GM12878 (cell line): ENCODE measurements around the gene DSTN. TPM values are rescaled to one million over a fixed set of nuclear protein-coding genes. Genes with fewer than 3 reads are reported as not detected.

ENCODE experiments used
- ATAC-seq: fragments of 200-7000 bp; cut with Tn5 transposase; 3 replicates; pipeline ENCODE4 v1.9.1; 2020; ENCODE audit warnings: mild to moderate bottlenecking, moderate library complexity
- BruUV-seq: library from RNA; stranded (reverse); fragments of 400-500 nt; replicated peaks from 2 replicates; lab custom pipeline; 2021; lab: Mats Ljungman, UMichigan
- CTCF ChIA-PET: fragments of 300-600 bp; sonication (Branson Sonifier 250); formaldehyde crosslinking; extraction: SDS; loops from one replicate; lab custom pipeline; 2021; ENCODE audit warnings: inconsistent platforms; lab: Yijun Ruan, JAX
- POLR2A ChIA-PET: fragments of 350-600 bp; formaldehyde crosslinking; extraction: SDS; loops from one replicate; lab custom pipeline; 2021; ENCODE audit warnings: inconsistent platforms; lab: Charles Lee
- RAD21 ChIA-PET: fragments of 300-600 bp; sonication (Branson Sonifier 250); formaldehyde crosslinking; loops from one replicate; lab custom pipeline; 2023; ENCODE audit warnings: antibody characterized with exemption; ENCODE audit not compliant: unreplicated experiment; lab: Charles Lee
- SMC1A ChIA-PET: fragments of 300-600 bp; sonication (Branson Sonifier 250); formaldehyde crosslinking; loops from one replicate; lab custom pipeline; 2023; ENCODE audit not compliant: unreplicated experiment, uncharacterized antibody; lab: Charles Lee
- DNase-seq: peaks from one replicate; pipeline ENCODE4 v3.0.0-alpha.2; 2011; ENCODE audit warnings: low read depth, low spot score
- FAIRE-seq: peaks from 3 replicates; lab custom pipeline; 2011; peaks lifted over from hg19 to GRCh38; lab: Jason Lieb, UNC
- H2AFZ ChIP-seq: 2 replicates; pipeline ENCODE4 v1.6.0; 2011; ENCODE audit warnings: low read depth, low read length, control low read depth; ENCODE audit not compliant: control insufficient read depth
- H3K27ac ChIP-seq: 2 replicates; pipeline ENCODE4 v1.5.1; 2011; ENCODE audit warnings: control low read depth; ENCODE audit not compliant: control insufficient read depth, insufficient read depth
- H3K27me3 ChIP-seq, 2 experiments: replicated peaks in 1 of 2; 2 replicates each; pipeline versions ENCODE4 v1.6.0 to v1.6.1; 2011; ENCODE audit warnings: low read length in 1 of 2; ENCODE audit not compliant: control insufficient read depth in 2 of 2, insufficient read depth in 2 of 2
- H3K36me3 ChIP-seq, 2 experiments: 2 replicates each; pipeline ENCODE4 v1.5.1; 2011; ENCODE audit warnings: low read length in 1 of 2; ENCODE audit not compliant: control insufficient read depth in 2 of 2, insufficient read depth in 2 of 2
- H3K4me1 ChIP-seq: 2 replicates; pipeline ENCODE4 v1.6.1; 2011; ENCODE audit warnings: mild to moderate bottlenecking, low read length, moderate library complexity, mixed read lengths; ENCODE audit not compliant: control insufficient read depth, insufficient read depth
- H3K4me2 ChIP-seq: 2 replicates; pipeline ENCODE4 v1.6.0; 2011; ENCODE audit warnings: control low read depth; ENCODE audit not compliant: control insufficient read depth, insufficient read depth
- H3K4me3 ChIP-seq: fragments of 200-600 bp; sonication (generic); 2 replicates; pipeline ENCODE4 v1.5.1; 2016
- H3K79me2 ChIP-seq: 2 replicates; pipeline ENCODE4 v1.6.0; 2011; ENCODE audit warnings: low read length; ENCODE audit not compliant: control insufficient read depth, insufficient read depth
- H3K9ac ChIP-seq: 2 replicates; pipeline ENCODE4 v1.8.0; 2011; ENCODE audit warnings: low read length, control low read depth, mixed read lengths; ENCODE audit not compliant: control insufficient read depth, insufficient read depth
- H3K9me3 ChIP-seq: replicated peaks from 3 replicates; pipeline ENCODE4 v1.5.1; 2011; ENCODE audit warnings: mild to moderate bottlenecking, low read length; ENCODE audit not compliant: control insufficient read depth, insufficient read depth
- H4K20me1 ChIP-seq: 2 replicates; pipeline ENCODE4 v1.6.0; 2011; ENCODE audit not compliant: control insufficient read depth, insufficient read depth
- CEBPZ ChIP-seq: fragments of 150-350 bp; IDR thresholded peaks from 2 replicates; pipeline ENCODE4 v1.6.1; 2016; ENCODE audit warnings: low read depth, low read length
- CREB1 ChIP-seq: IDR thresholded peaks from 2 replicates; pipeline ENCODE4 v1.6.1; 2012; ENCODE audit warnings: low read depth, mild to moderate bottlenecking, inconsistent platforms
- ETV6 ChIP-seq, 2 experiments: fragments of 450-650 bp in 1 of 2; IDR thresholded peaks in 1 of 2; conservative IDR thresholded peaks in 1 of 2; 2 replicates each; pipeline ENCODE4 v1.6.1; 2014; ENCODE audit warnings: antibody characterized with exemption in 1 of 2, borderline replicate concordance in 1 of 2, low read depth in 1 of 2, mild to moderate bottlenecking in 1 of 2, moderate library complexity in 1 of 2
- HSF1 ChIP-seq: fragments of 150-350 bp; IDR thresholded peaks from 2 replicates; pipeline ENCODE4 v1.6.1; 2014; ENCODE audit warnings: mild to moderate bottlenecking, low read depth, low read length
- KAT2A ChIP-seq: conservative IDR thresholded peaks from 2 replicates; pipeline ENCODE4 v1.6.1; 2011; ENCODE audit warnings: low read depth, low read length; ENCODE audit not compliant: control insufficient read depth
- LARP7 ChIP-seq: fragments of 450-650 bp; IDR thresholded peaks from 2 replicates; pipeline ENCODE4 v1.6.1; 2017; ENCODE audit warnings: mild to moderate bottlenecking
- MEF2B ChIP-seq: fragments of 450-650 bp; IDR thresholded peaks from 2 replicates; pipeline ENCODE4 v1.6.1; 2018; ENCODE audit warnings: mild to moderate bottlenecking, moderate library complexity; ENCODE audit not compliant: partially characterized antibody, poor library complexity, severe bottlenecking
- RAD21 ChIP-seq: IDR thresholded peaks from 2 replicates; pipeline ENCODE4 v1.6.1; 2011; ENCODE audit warnings: mild to moderate bottlenecking, low read depth, low read length, moderate library complexity; ENCODE audit not compliant: insufficient read depth
- RFX5 ChIP-seq: IDR thresholded peaks from 2 replicates; pipeline ENCODE4 v1.6.1; 2011; ENCODE audit warnings: low read depth, low read length, improper control_type of control experiment
- SMARCA5 ChIP-seq: fragments of 450-650 bp; IDR thresholded peaks from 2 replicates; pipeline ENCODE4 v1.6.1; 2017; ENCODE audit warnings: mild to moderate bottlenecking
- SMC3 ChIP-seq: IDR thresholded peaks from 2 replicates; pipeline ENCODE4 v1.6.1; 2011; ENCODE audit warnings: low read length, improper control_type of control experiment, borderline replicate concordance
- SPI1 ChIP-seq: IDR thresholded peaks from 2 replicates; pipeline ENCODE4 v1.6.1; 2011; ENCODE audit warnings: low read depth, mild to moderate bottlenecking, low read length, moderate library complexity, borderline replicate concordance; ENCODE audit not compliant: insufficient read depth
- SREBF1 ChIP-seq: IDR thresholded peaks from 2 replicates; pipeline ENCODE4 v1.6.1; 2012; ENCODE audit warnings: mild to moderate bottlenecking, low read length
- STAT3 ChIP-seq: IDR thresholded peaks from 2 replicates; pipeline ENCODE4 v1.6.1; 2011; ENCODE audit warnings: low read depth, low read length, improper control_type of control experiment
- TARDBP ChIP-seq: IDR thresholded peaks from 2 replicates; pipeline ENCODE4 v1.6.1; 2016; ENCODE audit warnings: borderline replicate concordance
- YBX1 ChIP-seq: fragments of 450-650 bp; IDR thresholded peaks from 2 replicates; pipeline ENCODE4 v1.6.1; 2016; ENCODE audit warnings: antibody characterized with exemption
- WGBS: methylation state at CpG from one replicate; pipeline ENCODE4 v1.1.6; 2016; ENCODE audit warnings: low lambda C conversion rate; ENCODE audit not compliant: insufficient replicate concordance, insufficient coverage; ENCODE audit errors: missing lambda C conversion rate; 5-methylcytosine and 5-hydroxymethylcytosine counted together
- in situ Hi-C: fragments of 300-500 bp; cut with MboI; formaldehyde crosslinking; loops from 9 replicates; pipeline ENCODE4 v1.14.3; 2018; ENCODE audit warnings: mixed read lengths
- intact Hi-C: fragments of 100-400 bp; cut with micrococcal nuclease; formaldehyde crosslinking; loops from one replicate; pipeline ENCODE4 v1.14.2; 2022; ENCODE audit not compliant: unreplicated experiment
- polyA plus RNA-seq, 11 experiments: library from polyadenylated mRNA; depleted of rRNA in 4 of 11; unstranded in 6 of 11; stranded (reverse) in 5 of 11; fragments of >200 nt; fragmentation: Nextera tagmentation in 4 of 11; fragmentation: Illumina TruSeq in 1 of 11; extraction: Ambion mirVana in 4 of 11; extraction: Trizol in 1 of 11; gene quantifications; 1 replicate in 1 of 11; 2 replicates in 10 of 11; pipeline versions ENCODE4 v1.2.1 to v1.2.3, GENCODE V29; 2011 to 2016; ENCODE audit warnings: inconsistent platforms in 2 of 11, missing spikeins in 2 of 11, low read depth in 1 of 11
- total RNA-seq, 4 experiments: library from RNA; depleted of rRNA in 3 of 4; stranded (reverse); fragments of >200 nt in 3 of 4; fragmentation: Illumina TruSeq in 1 of 4; extraction: Trizol in 1 of 4; gene quantifications; 2 replicates each; pipeline versions ENCODE4 v1.2.1 to v1.2.3, GENCODE V29; 2013 to 2021
- TF ChIP-seq, protein P1 (sequence below): fragments of 450-650 bp; IDR thresholded peaks from 2 replicates; pipeline ENCODE4 v1.6.1; 2018; ENCODE audit warnings: borderline replicate concordance, mild to moderate bottlenecking; ENCODE audit not compliant: partially characterized antibody

DSTN gene
- total and polyA plus RNA-seq, 10 of the 15 experiments (the other 5 are each of a cell fraction or from before 2014, with no cell fraction given), result 26.7 to 137 (median 40.8) TPM

DNA sequence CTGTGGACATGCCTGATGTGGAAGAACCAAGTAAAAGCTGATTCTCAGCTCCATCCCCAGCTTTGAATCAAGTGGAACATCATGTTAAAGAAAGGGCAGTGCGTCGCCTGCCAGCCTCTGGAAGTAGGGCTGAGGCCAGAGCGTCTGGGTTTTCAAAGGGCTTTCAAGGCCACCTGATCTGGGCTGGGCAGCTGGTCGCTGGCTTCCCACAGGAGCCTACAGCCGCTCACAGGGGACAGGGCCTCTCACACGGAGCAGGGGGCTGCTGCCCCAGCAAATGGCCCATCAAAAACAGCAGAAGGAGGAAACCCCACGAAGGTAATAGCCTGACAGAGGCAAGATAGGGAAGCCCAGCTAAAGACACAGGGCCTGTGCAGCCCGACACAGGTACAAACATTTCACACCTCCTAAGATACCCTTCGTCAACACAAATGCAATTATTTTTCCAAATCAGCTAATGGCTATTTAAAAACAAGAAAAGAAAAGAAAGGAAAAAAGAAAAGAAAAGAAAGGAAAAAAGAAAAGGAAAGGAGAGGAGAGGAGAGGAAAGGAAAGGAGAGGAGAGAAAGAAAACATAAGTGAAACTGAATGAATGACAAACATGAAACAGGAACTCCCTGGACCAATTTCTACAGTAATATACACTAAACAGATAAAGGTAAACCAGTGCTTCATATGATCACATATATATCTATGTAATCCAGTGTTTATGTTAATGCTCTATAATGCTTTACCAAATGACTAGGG lies 87.4 kb downstream of the DSTN start:
- H3K79me2 ChIP-seq, result no peaks in the 10 kb centered on the region; the same call in none of the 2 replicates
- SMC1A ChIA-PET, result no interaction called here
- H3K4me2 ChIP-seq, result no peak overlapping the region
- DNase-seq (no peak), FAIRE-seq (no peak), ATAC-seq (no peak)
- POLR2A ChIA-PET, result interaction anchor here (1.1 kb wide), 1 partner anchor 9 kb away, joined by 4 read pairs; no protein-coding TSS in a partner anchor
- 92% methylated on average over 9 of the region's 9 CpGs for WGBS
- intact Hi-C loops (loop anchor here (10.0 kb wide), 1 partner anchor 238 kb away; no protein-coding TSS in a partner anchor), in situ Hi-C loops (no loop called here)
- H3K4me1 ChIP-seq, result no peaks in the 10 kb centered on the region; the same call in 1 of the 2 replicates
- H3K4me3 ChIP-seq, result no peak overlapping the region
- BruUV-seq, result no TSS peak
- RAD21 ChIA-PET, result no interaction called here
- H3K27ac ChIP-seq, result no peak overlapping the region
- no peak overlapping the region for H2AFZ ChIP-seq
- CTCF ChIA-PET, result no interaction called here
- H3K9ac ChIP-seq, result no peak overlapping the region
- H3K27me3 ChIP-seq, result no peaks in the 10 kb centered on the region
- H3K9me3 ChIP-seq, result no peaks in the 10 kb centered on the region; the same call in 1 of the 3 replicates
- H4K20me1 ChIP-seq, result 0 out of 2 replicates have a peak, but pooled peaks cover 2% of the 10 kb centered on the region
- peaks cover 2% of the 10 kb centered on the region in 2 experiments; a peak in 2 of 4 replicates for H3K36me3 ChIP-seq
- TF ChIP-seq KAT2A, result no peak
- TF ChIP-seq ETV6 (conservative IDR thresholded peaks at IDR 0.05 in 1 of 2, IDR thresholded peaks at IDR 0.05 in 1 of 2; ENCODE audit: borderline replicate concordance in 1 of 2, low read depth in 1 of 2), result no peak
- TF ChIP-seq SMC3, result no peak
- TF ChIP-seq SREBF1, result no peak
- TF ChIP-seq STAT3, result no peak
- TF ChIP-seq, protein P1, sequence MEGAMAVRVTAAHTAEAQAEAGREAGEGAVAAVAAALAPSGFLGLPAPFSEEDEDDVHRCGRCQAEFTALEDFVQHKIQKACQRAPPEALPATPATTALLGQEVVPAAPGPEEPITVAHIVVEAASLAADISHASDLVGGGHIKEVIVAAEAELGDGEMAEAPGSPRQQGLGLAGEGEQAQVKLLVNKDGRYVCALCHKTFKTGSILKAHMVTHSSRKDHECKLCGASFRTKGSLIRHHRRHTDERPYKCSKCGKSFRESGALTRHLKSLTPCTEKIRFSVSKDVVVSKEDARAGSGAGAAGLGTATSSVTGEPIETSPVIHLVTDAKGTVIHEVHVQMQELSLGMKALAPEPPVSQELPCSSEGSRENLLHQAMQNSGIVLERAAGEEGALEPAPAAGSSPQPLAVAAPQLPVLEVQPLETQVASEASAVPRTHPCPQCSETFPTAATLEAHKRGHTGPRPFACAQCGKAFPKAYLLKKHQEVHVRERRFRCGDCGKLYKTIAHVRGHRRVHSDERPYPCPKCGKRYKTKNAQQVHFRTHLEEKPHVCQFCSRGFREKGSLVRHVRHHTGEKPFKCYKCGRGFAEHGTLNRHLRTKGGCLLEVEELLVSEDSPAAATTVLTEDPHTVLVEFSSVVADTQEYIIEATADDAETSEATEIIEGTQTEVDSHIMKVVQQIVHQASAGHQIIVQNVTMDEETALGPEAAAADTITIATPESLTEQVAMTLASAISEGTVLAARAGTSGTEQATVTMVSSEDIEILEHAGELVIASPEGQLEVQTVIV, result no peak
- TF ChIP-seq YBX1, result no peak
- no peak for TF ChIP-seq RFX5
- TF ChIP-seq RAD21, result no peak
- TF ChIP-seq CREB1, result no peak
- no peak for TF ChIP-seq TARDBP
- no peak for TF ChIP-seq SPI1
- no peak for TF ChIP-seq SMARCA5
- TF ChIP-seq HSF1, result no peak
- TF ChIP-seq MEF2B, result no peak
- no peak for TF ChIP-seq CEBPZ
- no peak for TF ChIP-seq LARP7
